Tongue (tissue), 3 donors: ENCODE data around the gene NINL. TPM values are rescaled to one million over a fixed set of nuclear protein-coding genes. Genes with fewer than 3 reads are reported as not detected.
A peak's percentile ranks its signal among the peaks of the same experiment; 100 is the strongest.

Source experiments
- DNase-seq: peaks from one replicate; pipeline ENCODE4 v3.0.0-alpha.2; 2015
- small RNA-seq: library from RNA; depleted of rRNA; stranded (forward); fragments of <200 nt; gene quantifications from one replicate; pipeline ENCODE3, GENCODE V24; 2014; ENCODE audit warnings: low replicate concordance
- total RNA-seq: library from RNA; depleted of rRNA; stranded (reverse); fragments of >200 nt; gene quantifications from one replicate; pipeline ENCODE4 v1.2.3, GENCODE V29; 2014

NINL gene
- total RNA-seq, 1 donor from 2014 or later = 8.7 TPM

GRCh38 chr20:25407311-25408169 is 177.8 kb downstream of the NINL start, which contains the start of gene GINS1:
Gene GINS1 (plus strand): TSS chr20:25407673. CDS start chr20:25407821, 148 bp downstream.
- DNase-seq = peak; percentile 95

Small RNAs within 50 kb of the gene (small RNA-seq; reads per million reads assigned to genes)
- gene RNU6ATAC17P = not detected

Other genes starting within 250 kb of the NINL start
- gene ABHD12, start 194.7 kb downstream of the NINL start, total RNA-seq = 24.9 TPM
- gene GINS1, start 177.9 kb downstream of the NINL start, total RNA-seq = 3.8 TPM
- gene NANP, start 38.5 kb upstream of the NINL start, total RNA-seq = 6.8 TPM
- 26.2 TPM for gene ZNF337, start 111.3 kb upstream of the NINL start, total RNA-seq